K562 (cell line): ENCODE results near the gene DIPK1A. TPM values are rescaled to one million over a fixed set of nuclear protein-coding genes. Genes with fewer than 3 reads are reported as not detected.

Experiments
- ATAC-seq: fragments of 200-7000 bp; cut with Tn5 transposase; 3 replicates; pipeline ENCODE4 v1.9.1; 2020; ENCODE audit warnings: moderate library complexity
- BruUV-seq: library from RNA; stranded (reverse); fragments of 400-500 nt; replicated peaks from 2 replicates; lab custom pipeline; 2021; lab: Mats Ljungman, UMichigan
- CTCF ChIA-PET: fragments of 300-600 bp; formaldehyde crosslinking; extraction: SDS; loops from one replicate; lab custom pipeline; 2021; ENCODE audit warnings: low intra/inter-chr PET ratio; lab: Yijun Ruan, JAX
- POLR2A ChIA-PET: fragments of 300-600, 350-650 bp; sonication (Branson Sonifier 250); formaldehyde crosslinking; extraction: SDS; loops from one replicate; lab custom pipeline; 2021; ENCODE audit warnings: antibody characterized with exemption, inconsistent platforms; lab: Yijun Ruan, JAX
- DNase-seq, 4 experiments: peaks; one replicate each; pipeline versions ENCODE4 v3.0.0 to v3.0.0-alpha.2; 2011 to 2018; ENCODE audit warnings: low spot score in 3 of 4, mixed read lengths in 3 of 4; ENCODE audit errors: extremely low read depth in 1 of 4
- FAIRE-seq: peaks from 2 replicates; lab custom pipeline; 2011; peaks lifted over from hg19 to GRCh38; lab: Jason Lieb, UNC
- H2AFZ ChIP-seq: 2 replicates; pipeline ENCODE4 v1.6.0; 2011; ENCODE audit warnings: low read depth, low read length, control low read depth, inconsistent platforms
- H3K27ac ChIP-seq: fragments of 200-600 bp; 3 replicates; pipeline ENCODE4 v1.8.0; 2011; ENCODE audit warnings: low read depth, mild to moderate bottlenecking, control low read depth, inconsistent platforms, low read length, moderate library complexity, mixed read lengths; ENCODE audit errors: extremely low read depth
- H3K27me3 ChIP-seq, 2 experiments: fragments of 300-600 bp in 1 of 2; 2 replicates in 1 of 2; 3 replicates in 1 of 2; pipeline versions ENCODE4 v1.6.0 to v1.8.0; 2011; ENCODE audit warnings: inconsistent platforms in 2 of 2, low read length in 2 of 2, mild to moderate bottlenecking in 1 of 2, mixed read lengths in 1 of 2, moderate library complexity in 1 of 2; ENCODE audit not compliant: control insufficient read depth in 2 of 2, insufficient read depth in 2 of 2
- H3K36me3 ChIP-seq: fragments of 300-600 bp; 3 replicates; pipeline ENCODE4 v1.8.0; 2011; ENCODE audit warnings: mild to moderate bottlenecking, low read length, inconsistent platforms; ENCODE audit not compliant: control insufficient read depth, insufficient read depth
- H3K4me1 ChIP-seq, 2 experiments: fragments of 200-600 bp in 1 of 2; replicated peaks in 1 of 2; 2 replicates in 1 of 2; 3 replicates in 1 of 2; pipeline versions ENCODE4 v1.5.1 to v1.8.0; 2011; ENCODE audit warnings: inconsistent platforms in 2 of 2, low read length in 2 of 2, mild to moderate bottlenecking in 1 of 2, mixed read lengths in 1 of 2, moderate library complexity in 1 of 2; ENCODE audit not compliant: control insufficient read depth in 2 of 2, insufficient read depth in 2 of 2
- H3K4me2 ChIP-seq: 2 replicates; pipeline ENCODE4 v1.6.1; 2011; ENCODE audit warnings: low read length, control low read depth, inconsistent platforms, mixed read lengths; ENCODE audit not compliant: insufficient read depth
- H3K4me3 ChIP-seq: fragments of 200-600 bp; sonication (generic), shearing (Covaris generic); 2 replicates; pipeline ENCODE4 v1.5.1; 2016; ENCODE audit warnings: control low read depth, inconsistent platforms
- H3K79me2 ChIP-seq: fragments of 200-600 bp; 3 replicates; pipeline ENCODE4 v1.8.0; 2011; ENCODE audit warnings: low read length, inconsistent platforms; ENCODE audit not compliant: control insufficient read depth, insufficient read depth
- H3K9ac ChIP-seq, 2 experiments: 2 replicates each; pipeline versions ENCODE4 v1.6.0 to v1.6.1; 2011; ENCODE audit warnings: low read depth in 2 of 2, low read length in 2 of 2, control low read depth in 1 of 2, inconsistent platforms in 1 of 2, mild to moderate bottlenecking in 1 of 2, mixed read lengths in 1 of 2; ENCODE audit not compliant: insufficient read depth in 1 of 2
- H3K9me1 ChIP-seq: one replicate; pipeline ENCODE4 v1.6.0; 2011; ENCODE audit warnings: inconsistent platforms, mild to moderate bottlenecking, low read length, moderate library complexity; ENCODE audit not compliant: control insufficient read depth, insufficient read depth
- H3K9me3 ChIP-seq: replicated peaks from 2 replicates; pipeline ENCODE4 v1.5.1; 2011; ENCODE audit warnings: low read depth, low read length, inconsistent platforms; ENCODE audit not compliant: control insufficient read depth, insufficient read depth
- H4K20me1 ChIP-seq: replicated peaks from 2 replicates; pipeline ENCODE4 v1.6.1; 2011; ENCODE audit warnings: low read length, inconsistent platforms, mixed read lengths; ENCODE audit not compliant: control insufficient read depth, insufficient read depth
- RBBP5 ChIP-seq: fragments of 200-600 bp; sonication (generic); IDR thresholded peaks from 2 replicates; pipeline ENCODE4 v1.6.1; 2012; ENCODE audit warnings: borderline replicate concordance, mild to moderate bottlenecking, low read length, control low read depth, inconsistent platforms; ENCODE audit not compliant: insufficient read depth, poor library complexity, severe bottlenecking
- ZNF224 ChIP-seq: sonication (generic); formaldehyde crosslinking; IDR thresholded peaks from 2 replicates; pipeline ENCODE4 v1.8.0; 2022; ENCODE audit warnings: mild to moderate bottlenecking, missing genetic modification reagents
- WGBS: fragments of 100-300 bp; shearing (Covaris generic); methylation state at CpG from one replicate; pipeline ENCODE4 v1.1.6; 2016; ENCODE audit warnings: low coverage, mixed read lengths; ENCODE audit not compliant: insufficient coverage; ENCODE audit errors: missing lambda C conversion rate; 5-methylcytosine and 5-hydroxymethylcytosine counted together
- in situ Hi-C: fragments of 300-500 bp; cut with MboI; formaldehyde crosslinking; loops from 4 replicates; pipeline ENCODE4 v1.15.0; 2018; ENCODE audit warnings: inconsistent platforms, mixed read lengths
- intact Hi-C: fragments of 100-400 bp; cut with micrococcal nuclease; formaldehyde crosslinking; loops from 2 replicates; pipeline ENCODE4 v1.14.2; 2022
- polyA plus RNA-seq, 8 experiments: library from polyadenylated mRNA; depleted of rRNA in 4 of 8; stranded (reverse) in 5 of 8; unstranded in 3 of 8; fragments of >200 nt; fragmentation: Nextera tagmentation in 2 of 8; fragmentation: Illumina TruSeq in 1 of 8; extraction: Ambion mirVana in 2 of 8; extraction: Trizol in 1 of 8; gene quantifications; 2 replicates each; pipeline versions ENCODE4 v1.2.1 to v1.2.3, GENCODE V29; 2011 to 2014; ENCODE audit warnings: inconsistent platforms in 1 of 8, missing spikeins in 1 of 8
- total RNA-seq, 7 experiments: library from RNA; depleted of rRNA in 6 of 7; stranded (reverse); fragments of >200 nt in 6 of 7; fragmentation: Illumina TruSeq in 2 of 7; extraction: Trizol in 2 of 7; gene quantifications; 2 replicates each; pipeline versions ENCODE4 v1.2.1 to v1.2.3, GENCODE V29; 2011 to 2021; ENCODE audit warnings: low replicate concordance in 1 of 7
- TF ChIP-seq, protein P1 (sequence below): fragments of 250-450 bp; sonication (Bioruptor Pico); IDR thresholded peaks from 2 replicates; pipeline ENCODE4 v1.9.0; 2021; ENCODE audit warnings: mild to moderate bottlenecking, inconsistent platforms
- TF ChIP-seq, protein P2 (sequence below), 2 experiments: fragments of 450-650 bp in 1 of 2; sonication (generic) in 1 of 2; formaldehyde crosslinking; conservative IDR thresholded peaks; 2 replicates each; pipeline versions ENCODE4 v1.4.0 to v1.8.1; 2020 to 2022; ENCODE audit warnings: mild to moderate bottlenecking in 1 of 2, missing genetic modification reagents in 1 of 2

The DIPK1A gene
- total and polyA plus RNA-seq, 9 of the 15 experiments (the other 6 are each of a cell fraction or from before 2014, with no cell fraction given): 0.54 to 2.5 (median 1.3) TPM

DNA sequence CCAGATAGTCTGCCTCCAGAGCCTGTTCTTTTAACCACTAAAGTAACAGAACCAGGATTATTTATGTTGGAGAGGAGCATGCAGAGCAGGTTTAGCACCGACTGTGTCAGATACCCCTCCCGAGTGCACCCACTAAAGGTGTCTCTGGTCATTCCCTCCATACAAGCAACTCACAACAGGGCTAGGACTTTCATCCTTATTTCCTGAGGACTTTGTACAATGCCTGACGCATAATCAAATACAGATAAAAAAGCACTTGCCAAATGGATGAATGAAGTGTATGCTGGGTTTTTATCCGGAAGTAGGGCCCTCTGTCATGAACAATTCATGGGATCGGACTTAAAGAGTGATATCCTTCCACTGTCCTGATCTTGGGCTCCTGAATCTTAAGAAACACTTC lies 103.4 kb downstream of the DIPK1A start (continued):
- TF ChIP-seq, protein P1, sequence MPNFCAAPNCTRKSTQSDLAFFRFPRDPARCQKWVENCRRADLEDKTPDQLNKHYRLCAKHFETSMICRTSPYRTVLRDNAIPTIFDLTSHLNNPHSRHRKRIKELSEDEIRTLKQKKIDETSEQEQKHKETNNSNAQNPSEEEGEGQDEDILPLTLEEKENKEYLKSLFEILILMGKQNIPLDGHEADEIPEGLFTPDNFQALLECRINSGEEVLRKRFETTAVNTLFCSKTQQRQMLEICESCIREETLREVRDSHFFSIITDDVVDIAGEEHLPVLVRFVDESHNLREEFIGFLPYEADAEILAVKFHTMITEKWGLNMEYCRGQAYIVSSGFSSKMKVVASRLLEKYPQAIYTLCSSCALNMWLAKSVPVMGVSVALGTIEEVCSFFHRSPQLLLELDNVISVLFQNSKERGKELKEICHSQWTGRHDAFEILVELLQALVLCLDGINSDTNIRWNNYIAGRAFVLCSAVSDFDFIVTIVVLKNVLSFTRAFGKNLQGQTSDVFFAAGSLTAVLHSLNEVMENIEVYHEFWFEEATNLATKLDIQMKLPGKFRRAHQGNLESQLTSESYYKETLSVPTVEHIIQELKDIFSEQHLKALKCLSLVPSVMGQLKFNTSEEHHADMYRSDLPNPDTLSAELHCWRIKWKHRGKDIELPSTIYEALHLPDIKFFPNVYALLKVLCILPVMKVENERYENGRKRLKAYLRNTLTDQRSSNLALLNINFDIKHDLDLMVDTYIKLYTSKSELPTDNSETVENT (CRISPR knock-in tag): no peak
- TF ChIP-seq RBBP5: no peak

DNA sequence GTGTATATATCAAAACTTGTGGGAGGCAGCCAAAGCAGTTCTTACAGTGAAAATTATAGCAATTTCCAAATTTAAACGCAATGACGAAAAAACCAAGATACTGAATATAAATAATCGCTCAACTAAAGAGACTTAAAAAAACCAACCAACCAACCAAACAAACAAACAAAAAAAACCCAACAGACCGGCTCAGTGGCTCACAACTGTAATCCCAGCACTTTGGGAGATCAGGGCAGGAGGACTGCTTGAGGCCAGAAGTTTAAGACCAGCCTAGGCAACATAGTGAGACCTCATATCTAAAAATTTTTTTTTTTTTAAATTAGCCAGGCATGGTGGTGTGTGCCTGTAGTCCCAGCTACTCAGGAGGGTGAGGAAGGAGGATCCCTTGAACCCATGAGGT lies 106.0 kb downstream of the DIPK1A start:
- WGBS: 63% methylated on average over 4 of the region's 4 CpGs
- in situ Hi-C loops: loop anchor here (25.0 kb wide), 1 partner anchor 1007 kb away; no protein-coding TSS in a partner anchor
- Histone ChIP-seq H3K9ac (no peak overlapping the region), H3K27ac (no peak overlapping the region), H4K20me1 (no peaks in the 10 kb centered on the region), H3K9me3 (no peaks in the 10 kb centered on the region), H3K27me3 (no peaks in the 10 kb centered on the region), H3K4me3 (no peak overlapping the region), H3K4me1 (peaks cover 14 to 19% of the 10 kb centered on the region in 2 experiments; a peak in 4 of 5 replicates), H3K79me2 (no peaks in the 10 kb centered on the region), H2AFZ (no peak overlapping the region), H3K36me3 (no peaks in the 10 kb centered on the region), H3K4me2 (no peak overlapping the region), H3K9me1 (no peaks in the 10 kb centered on the region)
- ATAC-seq (no peak), FAIRE-seq (no peak), DNase-seq (no peak)
- ChIA-PET POLR2A (interaction anchor here (0.6 to 2.7 kb wide), 3 partner anchors 13 to 19 kb away, joined by 3 to 10 read pairs (median 8); no protein-coding TSS in a partner anchor), CTCF (no interaction called here)
- TF ChIP-seq, protein P2, sequence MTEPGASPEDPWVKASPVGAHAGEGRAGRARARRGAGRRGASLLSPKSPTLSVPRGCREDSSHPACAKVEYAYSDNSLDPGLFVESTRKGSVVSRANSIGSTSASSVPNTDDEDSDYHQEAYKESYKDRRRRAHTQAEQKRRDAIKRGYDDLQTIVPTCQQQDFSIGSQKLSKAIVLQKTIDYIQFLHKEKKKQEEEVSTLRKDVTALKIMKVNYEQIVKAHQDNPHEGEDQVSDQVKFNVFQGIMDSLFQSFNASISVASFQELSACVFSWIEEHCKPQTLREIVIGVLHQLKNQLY (CRISPR knock-in tag; conservative IDR thresholded peaks at IDR 0.05): no peak
- TF ChIP-seq ZNF224: no peak
- intact Hi-C loops: no loop called here
- BruUV-seq: no TSS peak
